ENCODE data around the gene BRAT1. TPM values are rescaled to one million over a fixed set of nuclear protein-coding genes. Genes with fewer than 3 reads are reported as not detected.

The BRAT1 gene
- total RNA-seq, 1 experiment from 2014 or later, result 50.0 TPM

DNA sequence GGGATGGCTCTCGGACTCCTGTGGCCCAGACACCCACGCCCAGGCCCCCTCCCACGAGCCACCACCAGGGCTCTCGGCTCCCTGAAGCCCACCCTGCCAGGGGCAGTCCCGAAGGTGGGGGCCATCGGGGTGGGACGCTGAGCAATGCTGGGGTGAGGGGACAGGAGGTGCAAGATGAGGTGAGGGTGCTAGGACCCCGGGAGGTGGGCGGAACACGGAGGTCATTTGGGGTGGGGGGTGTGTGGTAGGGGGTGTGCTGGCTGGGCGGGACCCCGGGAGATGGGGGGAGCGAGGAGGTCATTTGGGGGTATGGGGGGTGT is 52.7 kb downstream of the BRAT1 start:
- H3K27ac Mint-ChIP-seq, result no peak overlapping the region
- ChIA-PET CTCF (interaction anchor here (1.4 to 5.3 kb wide), 3 partner anchors 14 to 32 kb away, joined by 4 to 66 read pairs (median 4); no protein-coding TSS in a partner anchor), POLR2A (no interaction called here)
- no peak overlapping the region for H3K4me3 Mint-ChIP-seq
- H3K4me1 Mint-ChIP-seq, result peaks cover 23% of the 10 kb centered on the region
- no peaks in the 10 kb centered on the region for H3K36me3 Mint-ChIP-seq
- H3K9me3 Mint-ChIP-seq, result no peaks in the 10 kb centered on the region
- ATAC-seq (no peak), DNase-seq (ENCODE audit: low spot score) (no peak)
- TF ChIP-seq E2F1 (CRISPR knock-in tag; IDR thresholded peaks at IDR 0.05) (no peak), TEAD1 (CRISPR knock-in tag; IDR thresholded peaks at IDR 0.05) (no peak), FOXP1 (CRISPR knock-in tag; IDR thresholded peaks at IDR 0.05; ENCODE audit: borderline replicate concordance) (no peak), ZNF317 (CRISPR knock-in tag; IDR thresholded peaks at IDR 0.05; ENCODE audit: borderline replicate concordance, low read depth) (no peak), JUN (CRISPR knock-in tag; IDR thresholded peaks at IDR 0.05) (no peak), NR3C1 (CRISPR knock-in tag; conservative IDR thresholded peaks at IDR 0.05; ENCODE audit: low read depth) (no peak), ETV6 (CRISPR knock-in tag; IDR thresholded peaks at IDR 0.05) (no peak), MYBL2 (CRISPR knock-in tag; IDR thresholded peaks at IDR 0.05) (no peak), ZNF219 (CRISPR knock-in tag; IDR thresholded peaks at IDR 0.05; ENCODE audit: borderline replicate concordance) (no peak), NFATC4 (CRISPR knock-in tag; IDR thresholded peaks at IDR 0.05) (no peak), FOXP4 (CRISPR knock-in tag; IDR thresholded peaks at IDR 0.05) (no peak), GABPB1 (CRISPR knock-in tag; IDR thresholded peaks at IDR 0.05) (no peak), HMGXB4 (CRISPR knock-in tag; IDR thresholded peaks at IDR 0.05) (no peak), SP1 (CRISPR knock-in tag; conservative IDR thresholded peaks at IDR 0.05) (no peak), ZNF121 (CRISPR knock-in tag; IDR thresholded peaks at IDR 0.05) (no peak)
- TF ChIP-seq, protein P1, sequence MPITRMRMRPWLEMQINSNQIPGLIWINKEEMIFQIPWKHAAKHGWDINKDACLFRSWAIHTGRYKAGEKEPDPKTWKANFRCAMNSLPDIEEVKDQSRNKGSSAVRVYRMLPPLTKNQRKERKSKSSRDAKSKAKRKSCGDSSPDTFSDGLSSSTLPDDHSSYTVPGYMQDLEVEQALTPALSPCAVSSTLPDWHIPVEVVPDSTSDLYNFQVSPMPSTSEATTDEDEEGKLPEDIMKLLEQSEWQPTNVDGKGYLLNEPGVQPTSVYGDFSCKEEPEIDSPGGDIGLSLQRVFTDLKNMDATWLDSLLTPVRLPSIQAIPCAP (CRISPR knock-in tag; IDR thresholded peaks at IDR 0.05), result no peak
- TF ChIP-seq, protein P2, sequence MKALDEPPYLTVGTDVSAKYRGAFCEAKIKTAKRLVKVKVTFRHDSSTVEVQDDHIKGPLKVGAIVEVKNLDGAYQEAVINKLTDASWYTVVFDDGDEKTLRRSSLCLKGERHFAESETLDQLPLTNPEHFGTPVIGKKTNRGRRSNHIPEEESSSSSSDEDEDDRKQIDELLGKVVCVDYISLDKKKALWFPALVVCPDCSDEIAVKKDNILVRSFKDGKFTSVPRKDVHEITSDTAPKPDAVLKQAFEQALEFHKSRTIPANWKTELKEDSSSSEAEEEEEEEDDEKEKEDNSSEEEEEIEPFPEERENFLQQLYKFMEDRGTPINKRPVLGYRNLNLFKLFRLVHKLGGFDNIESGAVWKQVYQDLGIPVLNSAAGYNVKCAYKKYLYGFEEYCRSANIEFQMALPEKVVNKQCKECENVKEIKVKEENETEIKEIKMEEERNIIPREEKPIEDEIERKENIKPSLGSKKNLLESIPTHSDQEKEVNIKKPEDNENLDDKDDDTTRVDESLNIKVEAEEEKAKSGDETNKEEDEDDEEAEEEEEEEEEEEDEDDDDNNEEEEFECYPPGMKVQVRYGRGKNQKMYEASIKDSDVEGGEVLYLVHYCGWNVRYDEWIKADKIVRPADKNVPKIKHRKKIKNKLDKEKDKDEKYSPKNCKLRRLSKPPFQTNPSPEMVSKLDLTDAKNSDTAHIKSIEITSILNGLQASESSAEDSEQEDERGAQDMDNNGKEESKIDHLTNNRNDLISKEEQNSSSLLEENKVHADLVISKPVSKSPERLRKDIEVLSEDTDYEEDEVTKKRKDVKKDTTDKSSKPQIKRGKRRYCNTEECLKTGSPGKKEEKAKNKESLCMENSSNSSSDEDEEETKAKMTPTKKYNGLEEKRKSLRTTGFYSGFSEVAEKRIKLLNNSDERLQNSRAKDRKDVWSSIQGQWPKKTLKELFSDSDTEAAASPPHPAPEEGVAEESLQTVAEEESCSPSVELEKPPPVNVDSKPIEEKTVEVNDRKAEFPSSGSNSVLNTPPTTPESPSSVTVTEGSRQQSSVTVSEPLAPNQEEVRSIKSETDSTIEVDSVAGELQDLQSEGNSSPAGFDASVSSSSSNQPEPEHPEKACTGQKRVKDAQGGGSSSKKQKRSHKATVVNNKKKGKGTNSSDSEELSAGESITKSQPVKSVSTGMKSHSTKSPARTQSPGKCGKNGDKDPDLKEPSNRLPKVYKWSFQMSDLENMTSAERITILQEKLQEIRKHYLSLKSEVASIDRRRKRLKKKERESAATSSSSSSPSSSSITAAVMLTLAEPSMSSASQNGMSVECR (CRISPR knock-in tag; IDR thresholded peaks at IDR 0.05; ENCODE audit: borderline replicate concordance), result no peak
- H3K27me3 Mint-ChIP-seq (ENCODE audit: low read depth), result no peaks in the 10 kb centered on the region; the same call in 1 of the 2 replicates

Measured in WTC11 (cell line).